ENCODE measurements around the gene DENND5A. TPM values are rescaled to one million over a fixed set of nuclear protein-coding genes. Genes with fewer than 3 reads are reported as not detected.

The DENND5A gene
- total and polyA plus RNA-seq, 10 of the 15 experiments (the other 5 are each of a cell fraction or from before 2014, with no cell fraction given) = 15.6 to 157 (median 85.1) TPM

DNA sequence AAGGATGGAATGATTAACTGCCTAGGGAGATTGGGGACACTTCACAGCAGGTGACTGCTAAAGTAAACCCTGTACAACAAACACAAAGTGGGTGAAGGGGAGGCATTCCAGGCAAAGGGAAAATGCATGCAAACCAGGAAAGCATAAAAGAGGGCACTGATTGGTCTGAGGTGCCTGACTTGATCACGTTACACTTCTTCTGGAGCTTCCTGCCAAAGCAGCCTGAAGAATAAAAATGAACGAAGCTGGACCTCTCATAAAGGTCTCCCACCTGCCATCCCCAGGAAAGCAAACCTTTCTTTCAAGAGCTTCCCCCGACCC lies 127.1 kb downstream of the DENND5A start:
- H3K4me2 ChIP-seq (ENCODE audit: control insufficient read depth, insufficient read depth) = no peak overlapping the region
- SMC1A ChIA-PET (ENCODE audit: uncharacterized antibody, unreplicated experiment) = interaction anchor here (0.6 to 2.9 kb wide), 31 partner anchors 9 to 369 kb away, joined by 3 to 95 read pairs (median 4); partner anchors contain the start of gene TMEM9B
- 65% methylated on average over 3 of the region's 3 CpGs for WGBS (ENCODE audit: insufficient coverage, insufficient replicate concordance, low lambda C conversion rate, missing lambda C conversion rate)
- intact Hi-C loops (cut with micrococcal nuclease; ENCODE audit: unreplicated experiment) (no loop called here), in situ Hi-C loops (cut with MboI) (loop anchor here (5.0 kb wide), 1 partner anchor 121 kb away; no protein-coding TSS in a partner anchor)
- H2AFZ ChIP-seq (ENCODE audit: control insufficient read depth, low read depth, low read length) = no peak overlapping the region
- no TSS peak for BruUV-seq (replicated peaks)
- H3K27ac ChIP-seq (ENCODE audit: control insufficient read depth, insufficient read depth) = no peak overlapping the region
- H3K79me2 ChIP-seq (ENCODE audit: control insufficient read depth, insufficient read depth, low read length) = no peaks in the 10 kb centered on the region
- CTCF ChIA-PET = interaction anchor here (0.7 to 15.8 kb wide), 61 partner anchors 8 to 572 kb away, joined by 3 to 323 read pairs (median 5); partner anchors contain the start of genes AKIP1 and TMEM9B
- peaks cover 5 to 13% of the 10 kb centered on the region in 2 experiments for H3K36me3 ChIP-seq (ENCODE audit: control insufficient read depth in 2 of 2, insufficient read depth in 2 of 2, low read length in 1 of 2)
- H3K4me1 ChIP-seq (ENCODE audit: control insufficient read depth, insufficient read depth, low read length) = no peaks in the 10 kb centered on the region
- FAIRE-seq (no peak), DNase-seq (ENCODE audit: low read depth, low spot score) (no peak), ATAC-seq (peak; percentile 28)
- TF ChIP-seq IKZF1 (conservative IDR thresholded peaks at IDR 0.05) = no peak
- TF ChIP-seq BMI1 (IDR thresholded peaks at IDR 0.05; ENCODE audit: borderline replicate concordance) = no peak
- TF ChIP-seq ASH2L (IDR thresholded peaks at IDR 0.05; ENCODE audit: borderline replicate concordance, low read depth) = no peak
- TF ChIP-seq, protein P1, sequence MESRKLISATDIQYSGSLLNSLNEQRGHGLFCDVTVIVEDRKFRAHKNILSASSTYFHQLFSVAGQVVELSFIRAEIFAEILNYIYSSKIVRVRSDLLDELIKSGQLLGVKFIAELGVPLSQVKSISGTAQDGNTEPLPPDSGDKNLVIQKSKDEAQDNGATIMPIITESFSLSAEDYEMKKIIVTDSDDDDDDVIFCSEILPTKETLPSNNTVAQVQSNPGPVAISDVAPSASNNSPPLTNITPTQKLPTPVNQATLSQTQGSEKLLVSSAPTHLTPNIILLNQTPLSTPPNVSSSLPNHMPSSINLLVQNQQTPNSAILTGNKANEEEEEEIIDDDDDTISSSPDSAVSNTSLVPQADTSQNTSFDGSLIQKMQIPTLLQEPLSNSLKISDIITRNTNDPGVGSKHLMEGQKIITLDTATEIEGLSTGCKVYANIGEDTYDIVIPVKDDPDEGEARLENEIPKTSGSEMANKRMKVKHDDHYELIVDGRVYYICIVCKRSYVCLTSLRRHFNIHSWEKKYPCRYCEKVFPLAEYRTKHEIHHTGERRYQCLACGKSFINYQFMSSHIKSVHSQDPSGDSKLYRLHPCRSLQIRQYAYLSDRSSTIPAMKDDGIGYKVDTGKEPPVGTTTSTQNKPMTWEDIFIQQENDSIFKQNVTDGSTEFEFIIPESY (IDR thresholded peaks at IDR 0.05) = no peak
- no peak for TF ChIP-seq ZNF217 (IDR thresholded peaks at IDR 0.05)
- no peak for TF ChIP-seq CREM (IDR thresholded peaks at IDR 0.05; ENCODE audit: low read depth)
- TF ChIP-seq, protein P2, sequence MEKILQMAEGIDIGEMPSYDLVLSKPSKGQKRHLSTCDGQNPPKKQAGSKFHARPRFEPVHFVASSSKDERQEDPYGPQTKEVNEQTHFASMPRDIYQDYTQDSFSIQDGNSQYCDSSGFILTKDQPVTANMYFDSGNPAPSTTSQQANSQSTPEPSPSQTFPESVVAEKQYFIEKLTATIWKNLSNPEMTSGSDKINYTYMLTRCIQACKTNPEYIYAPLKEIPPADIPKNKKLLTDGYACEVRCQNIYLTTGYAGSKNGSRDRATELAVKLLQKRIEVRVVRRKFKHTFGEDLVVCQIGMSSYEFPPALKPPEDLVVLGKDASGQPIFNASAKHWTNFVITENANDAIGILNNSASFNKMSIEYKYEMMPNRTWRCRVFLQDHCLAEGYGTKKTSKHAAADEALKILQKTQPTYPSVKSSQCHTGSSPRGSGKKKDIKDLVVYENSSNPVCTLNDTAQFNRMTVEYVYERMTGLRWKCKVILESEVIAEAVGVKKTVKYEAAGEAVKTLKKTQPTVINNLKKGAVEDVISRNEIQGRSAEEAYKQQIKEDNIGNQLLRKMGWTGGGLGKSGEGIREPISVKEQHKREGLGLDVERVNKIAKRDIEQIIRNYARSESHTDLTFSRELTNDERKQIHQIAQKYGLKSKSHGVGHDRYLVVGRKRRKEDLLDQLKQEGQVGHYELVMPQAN (conservative IDR thresholded peaks at IDR 0.05) = no peak
- TF ChIP-seq NFYA (IDR thresholded peaks at IDR 0.05; ENCODE audit: borderline replicate concordance, low read depth, low read length) = no peak
- no peak for TF ChIP-seq MEF2A (IDR thresholded peaks at IDR 0.05; ENCODE audit: insufficient read depth, low read depth, low read length)
- TF ChIP-seq, protein P3, sequence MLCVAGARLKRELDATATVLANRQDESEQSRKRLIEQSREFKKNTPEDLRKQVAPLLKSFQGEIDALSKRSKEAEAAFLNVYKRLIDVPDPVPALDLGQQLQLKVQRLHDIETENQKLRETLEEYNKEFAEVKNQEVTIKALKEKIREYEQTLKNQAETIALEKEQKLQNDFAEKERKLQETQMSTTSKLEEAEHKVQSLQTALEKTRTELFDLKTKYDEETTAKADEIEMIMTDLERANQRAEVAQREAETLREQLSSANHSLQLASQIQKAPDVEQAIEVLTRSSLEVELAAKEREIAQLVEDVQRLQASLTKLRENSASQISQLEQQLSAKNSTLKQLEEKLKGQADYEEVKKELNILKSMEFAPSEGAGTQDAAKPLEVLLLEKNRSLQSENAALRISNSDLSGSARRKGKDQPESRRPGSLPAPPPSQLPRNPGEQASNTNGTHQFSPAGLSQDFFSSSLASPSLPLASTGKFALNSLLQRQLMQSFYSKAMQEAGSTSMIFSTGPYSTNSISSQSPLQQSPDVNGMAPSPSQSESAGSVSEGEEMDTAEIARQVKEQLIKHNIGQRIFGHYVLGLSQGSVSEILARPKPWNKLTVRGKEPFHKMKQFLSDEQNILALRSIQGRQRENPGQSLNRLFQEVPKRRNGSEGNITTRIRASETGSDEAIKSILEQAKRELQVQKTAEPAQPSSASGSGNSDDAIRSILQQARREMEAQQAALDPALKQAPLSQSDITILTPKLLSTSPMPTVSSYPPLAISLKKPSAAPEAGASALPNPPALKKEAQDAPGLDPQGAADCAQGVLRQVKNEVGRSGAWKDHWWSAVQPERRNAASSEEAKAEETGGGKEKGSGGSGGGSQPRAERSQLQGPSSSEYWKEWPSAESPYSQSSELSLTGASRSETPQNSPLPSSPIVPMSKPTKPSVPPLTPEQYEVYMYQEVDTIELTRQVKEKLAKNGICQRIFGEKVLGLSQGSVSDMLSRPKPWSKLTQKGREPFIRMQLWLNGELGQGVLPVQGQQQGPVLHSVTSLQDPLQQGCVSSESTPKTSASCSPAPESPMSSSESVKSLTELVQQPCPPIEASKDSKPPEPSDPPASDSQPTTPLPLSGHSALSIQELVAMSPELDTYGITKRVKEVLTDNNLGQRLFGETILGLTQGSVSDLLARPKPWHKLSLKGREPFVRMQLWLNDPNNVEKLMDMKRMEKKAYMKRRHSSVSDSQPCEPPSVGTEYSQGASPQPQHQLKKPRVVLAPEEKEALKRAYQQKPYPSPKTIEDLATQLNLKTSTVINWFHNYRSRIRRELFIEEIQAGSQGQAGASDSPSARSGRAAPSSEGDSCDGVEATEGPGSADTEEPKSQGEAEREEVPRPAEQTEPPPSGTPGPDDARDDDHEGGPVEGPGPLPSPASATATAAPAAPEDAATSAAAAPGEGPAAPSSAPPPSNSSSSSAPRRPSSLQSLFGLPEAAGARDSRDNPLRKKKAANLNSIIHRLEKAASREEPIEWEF (IDR thresholded peaks at IDR 0.05; ENCODE audit: insufficient replicate concordance, low read depth, low read length) = no peak
- no peaks in the 10 kb centered on the region for H3K9me3 ChIP-seq (replicated peaks; ENCODE audit: control insufficient read depth, insufficient read depth, low read length)
- no peak overlapping the region for H3K4me3 ChIP-seq
- H3K9ac ChIP-seq (ENCODE audit: control insufficient read depth, insufficient read depth, low read length) = no peak overlapping the region
- H4K20me1 ChIP-seq (ENCODE audit: control insufficient read depth, insufficient read depth) = no peaks in the 10 kb centered on the region
- POLR2A ChIA-PET = interaction anchor here (0.8 kb wide), 1 partner anchor 221 kb away, joined by 3 read pairs; no protein-coding TSS in a partner anchor
- RAD21 ChIA-PET (ENCODE audit: unreplicated experiment) = interaction anchor here (0.5 to 2.6 kb wide), 25 partner anchors 9 to 369 kb away, joined by 3 to 106 read pairs (median 4); partner anchors contain the start of gene TMEM9B
- no peaks in the 10 kb centered on the region for H3K27me3 ChIP-seq (replicated peaks in 1 of 2; ENCODE audit: control insufficient read depth in 2 of 2, insufficient read depth in 2 of 2, low read length in 1 of 2)
